Cardiac muscle cell (in vitro differentiated cells and primary cell): ENCODE results near the gene LRRK1. TPM values are rescaled to one million over a fixed set of nuclear protein-coding genes. Genes with fewer than 3 reads are reported as not detected.

Source experiments
- DNase-seq, 2 donors: peaks; one replicate each; pipeline versions ENCODE4 v3.0.0 to v3.0.0-alpha.2; 2010 to 2017; ENCODE audit warnings: low read depth in 1 of 2, low spot score in 1 of 2
- H3K27ac ChIP-seq: fragments of 200-600 bp; sonication (generic); 2 replicates; pipeline ENCODE4 v1.5.1; 2016
- H3K27me3 ChIP-seq: fragments of 200-600 bp; sonication (generic); 2 replicates; pipeline ENCODE4 v1.6.0; 2016; ENCODE audit warnings: control low read depth
- H3K36me3 ChIP-seq: fragments of 200-600 bp; sonication (generic); 2 replicates; pipeline ENCODE4 v1.5.1; 2016; ENCODE audit warnings: control low read depth
- H3K4me1 ChIP-seq: fragments of 200-600 bp; sonication (generic); 2 replicates; pipeline ENCODE4 v1.8.1; 2017; ENCODE audit warnings: low read depth, mild to moderate bottlenecking, mixed run types
- H3K4me3 ChIP-seq: fragments of 200-600 bp; sonication (generic); 2 replicates; pipeline ENCODE4 v1.5.1; 2016; ENCODE audit warnings: mild to moderate bottlenecking
- H3K9me3 ChIP-seq: fragments of 200-600 bp; sonication (generic); 2 replicates; pipeline ENCODE4 v1.5.1; 2017; ENCODE audit warnings: low read depth, mild to moderate bottlenecking, control low read depth
- CTCF ChIP-seq: IDR thresholded peaks from 2 replicates; pipeline ENCODE4 v1.5.1; 2012; ENCODE audit warnings: low read depth, mild to moderate bottlenecking, low read length
- polyA plus RNA-seq: library from polyadenylated mRNA; unstranded; fragments of >200 nt; fragmentation: Nextera tagmentation; extraction: Ambion mirVana; gene quantifications from 2 replicates; pipeline ENCODE4 v1.2.1, GENCODE V29; 2016
- total RNA-seq: library from RNA; depleted of rRNA; stranded (reverse); fragments of >200 nt; gene quantifications from 2 replicates; pipeline ENCODE4 v1.2.3, GENCODE V29; 2016

The LRRK1 gene
- total and polyA plus RNA-seq, 2 experiments from 2014 or later = 0.12 to 1.0 TPM

- no peak for DNase-seq
- Histone ChIP-seq H3K27me3 (no peaks in the 10 kb centered on the region), H3K4me3 (no peak overlapping the region), H3K36me3 (no peaks in the 10 kb centered on the region), H3K4me1 (no peaks in the 10 kb centered on the region), H3K9me3 (no peaks in the 10 kb centered on the region), H3K27ac (no peak overlapping the region)
- TF ChIP-seq CTCF = no peak
Measured at GRCh38 chr15:101055411-101055810, 136.3 kb downstream of the LRRK1 start.

GRCh38 chr15:101056366-101057334 is 137.5 kb downstream of the LRRK1 start:
- H3K27me3 ChIP-seq = no peaks in the 10 kb centered on the region
- TF ChIP-seq CTCF = no peak
- H3K4me1 ChIP-seq = no peaks in the 10 kb centered on the region
- H3K4me3 ChIP-seq = no peak overlapping the region
- peak in 1 of 2 donors; percentile 26 for DNase-seq
- H3K36me3 ChIP-seq = no peaks in the 10 kb centered on the region
- no peaks in the 10 kb centered on the region for H3K9me3 ChIP-seq
- no peak overlapping the region for H3K27ac ChIP-seq

GRCh38 chr15:101057841-101058407 is 138.8 kb downstream of the LRRK1 start:
- no peak for TF ChIP-seq CTCF
- no peak for DNase-seq

GRCh38 chr15:101058735-101059134 is 139.6 kb downstream of the LRRK1 start:
- Histone ChIP-seq H3K9me3 (no peaks in the 10 kb centered on the region), H3K27ac (no peak overlapping the region), H3K27me3 (no peaks in the 10 kb centered on the region), H3K36me3 (no peaks in the 10 kb centered on the region), H3K4me3 (no peak overlapping the region), H3K4me1 (no peaks in the 10 kb centered on the region)
- TF ChIP-seq CTCF = no peak
- DNase-seq = no peak

More at GRCh38 chr15:101057841-101058407, 138.8 kb downstream of the LRRK1 start:
- Histone ChIP-seq H3K4me3 (no peak overlapping the region), H3K4me1 (no peaks in the 10 kb centered on the region), H3K27me3 (no peaks in the 10 kb centered on the region), H3K27ac (no peak overlapping the region), H3K9me3 (no peaks in the 10 kb centered on the region), H3K36me3 (no peaks in the 10 kb centered on the region)

GRCh38 chr15:101059381-101060341 is 140.5 kb downstream of the LRRK1 start:
- Histone ChIP-seq H3K4me3 (no peak overlapping the region), H3K27me3 (no peaks in the 10 kb centered on the region), H3K9me3 (no peaks in the 10 kb centered on the region), H3K27ac (no peak overlapping the region), H3K36me3 (no peaks in the 10 kb centered on the region), H3K4me1 (peaks cover 8% of the 10 kb centered on the region)
- DNase-seq = no peak
- no peak for TF ChIP-seq CTCF
